ENCODE measurements around the gene NUBPL.
"Not testable (repeated sequence)": the region's sequence is repeated elsewhere in the genome, so short reads cannot be mapped to it uniquely, and the experiment has no call there.

Gene NUBPL

GRCh38 chr14:31578266-31578665 lies 17.1 kb downstream of the NUBPL start:
- no peak for DNase-seq (ENCODE audit: low read depth)

GRCh38 chr14:31578792-31579501 lies 17.7 kb downstream of the NUBPL start:
- DNase-seq (ENCODE audit: low read depth), result no peak

GRCh38 chr14:31580234-31580633 lies 19.0 kb downstream of the NUBPL start:
- DNase-seq (ENCODE audit: low read depth), result no peak

- no peak for DNase-seq (ENCODE audit: low read depth)
Observed at GRCh38 chr14:31582286-31582691, 21.1 kb downstream of the NUBPL start.

- no peak for DNase-seq (ENCODE audit: low read depth)
Observed at GRCh38 chr14:31582836-31583452, 21.7 kb downstream of the NUBPL start.

GRCh38 chr14:31590206-31590605 lies 29.0 kb downstream of the NUBPL start:
- DNase-seq (ENCODE audit: low read depth), result no peak

GRCh38 chr14:31592122-31592521 lies 30.9 kb downstream of the NUBPL start:
- no peak for DNase-seq (ENCODE audit: low read depth)

GRCh38 chr14:31592631-31593030 lies 31.4 kb downstream of the NUBPL start:
- DNase-seq (ENCODE audit: low read depth), result no peak

- no peak for DNase-seq (ENCODE audit: low read depth)
Observed at GRCh38 chr14:31596342-31597095, 35.3 kb downstream of the NUBPL start.

GRCh38 chr14:31605702-31606101 lies 44.5 kb downstream of the NUBPL start:
- no peak for DNase-seq (ENCODE audit: low read depth)

- no peak for DNase-seq (ENCODE audit: low read depth)
Observed at GRCh38 chr14:31611778-31612433, 50.7 kb downstream of the NUBPL start.

GRCh38 chr14:31613188-31613587 lies 52.0 kb downstream of the NUBPL start:
- DNase-seq (ENCODE audit: low read depth), result no peak

GRCh38 chr14:31618884-31619283 lies 57.7 kb downstream of the NUBPL start:
- not testable (repeated sequence) for DNase-seq (ENCODE audit: low read depth)

- DNase-seq (ENCODE audit: low read depth), result no peak
Observed at GRCh38 chr14:31619440-31619839, 58.2 kb downstream of the NUBPL start.

- DNase-seq (ENCODE audit: low read depth), result not testable (repeated sequence)
Observed at GRCh38 chr14:31620898-31621297, 59.7 kb downstream of the NUBPL start.

- DNase-seq (ENCODE audit: low read depth), result no peak
Observed at GRCh38 chr14:31622060-31622459, 60.9 kb downstream of the NUBPL start.

- DNase-seq (ENCODE audit: low read depth), result not testable (repeated sequence)
Observed at GRCh38 chr14:31652900-31653299, 91.7 kb downstream of the NUBPL start.

- DNase-seq (ENCODE audit: low read depth), result no peak
Observed at GRCh38 chr14:31657917-31658316, 96.7 kb downstream of the NUBPL start.

GRCh38 chr14:31659278-31659677 lies 98.1 kb downstream of the NUBPL start:
- no peak for DNase-seq (ENCODE audit: low read depth)

- DNase-seq (ENCODE audit: low read depth), result no peak
Observed at GRCh38 chr14:31660191-31660590, 99.0 kb downstream of the NUBPL start.

GRCh38 chr14:31660728-31661127 lies 99.5 kb downstream of the NUBPL start:
- no peak for DNase-seq (ENCODE audit: low read depth)

- no peak for DNase-seq (ENCODE audit: low read depth)
Observed at GRCh38 chr14:31668348-31668747, 107.1 kb downstream of the NUBPL start.

GRCh38 chr14:31672709-31673108 lies 111.5 kb downstream of the NUBPL start:
- DNase-seq (ENCODE audit: low read depth), result no peak

Measured in T-helper 22 cell (primary cell).